Natural killer cell (primary cell): ENCODE measurements around the gene SPA17. TPM values are rescaled to one million over a fixed set of nuclear protein-coding genes. Genes with fewer than 3 reads are reported as not detected.

Source experiments
- ATAC-seq, 3 donors: fragments of 150-1000 bp in 2 of 3; fragments of 200-7000 bp in 1 of 3; cut with Tn5 transposase; 1 replicate in 1 of 3; 2 replicates in 2 of 3; pipeline ENCODE4 v1.10.0; 2021; ENCODE audit warnings: mild to moderate bottlenecking in 2 of 3, moderate library complexity in 2 of 3
- DNase-seq, 2 donors: peaks; one replicate each; pipeline versions ENCODE4 v3.0.0 to v3.0.0-alpha.2; 2013 to 2021; ENCODE audit warnings: mixed read lengths in 1 of 2
- H3K27ac ChIP-seq: one replicate; pipeline ENCODE4 v1.5.1; 2013; ENCODE audit warnings: mild to moderate bottlenecking, low read length
- H3K27me3 ChIP-seq: one replicate; pipeline ENCODE4 v1.6.1; 2013; ENCODE audit warnings: low read length; ENCODE audit not compliant: control insufficient read depth, insufficient read depth
- H3K36me3 ChIP-seq: one replicate; pipeline ENCODE4 v1.6.1; 2013; ENCODE audit warnings: low read length; ENCODE audit not compliant: control insufficient read depth, insufficient read depth
- H3K4me1 ChIP-seq: one replicate; pipeline ENCODE4 v1.6.1; 2013; ENCODE audit warnings: low read length; ENCODE audit not compliant: control insufficient read depth, insufficient read depth
- H3K4me3 ChIP-seq: one replicate; pipeline ENCODE4 v1.5.1; 2013; ENCODE audit warnings: low read length
- H3K9me3 ChIP-seq: one replicate; pipeline ENCODE4 v1.6.1; 2013; ENCODE audit warnings: low read length; ENCODE audit not compliant: control insufficient read depth, insufficient read depth
- H3K27ac Mint-ChIP-seq, 2 donors: one replicate each; pipeline ENCODE4 v1.8.0; 2022; ENCODE audit warnings: mild to moderate bottlenecking in 2 of 2, mixed read lengths in 2 of 2, moderate library complexity in 1 of 2
- H3K27me3 Mint-ChIP-seq, 2 donors: one replicate each; pipeline ENCODE4 v1.8.0; 2022; ENCODE audit warnings: low read depth in 2 of 2, mixed read lengths in 2 of 2
- H3K36me3 Mint-ChIP-seq: one replicate; pipeline ENCODE4 v1.8.0; 2022; ENCODE audit warnings: mixed read lengths
- H3K4me1 Mint-ChIP-seq, 2 donors: one replicate each; pipeline ENCODE4 v1.8.0; 2022; ENCODE audit warnings: mixed read lengths in 2 of 2
- H3K4me3 Mint-ChIP-seq: one replicate; pipeline ENCODE4 v1.8.0; 2022; ENCODE audit warnings: mild to moderate bottlenecking, moderate library complexity, mixed read lengths
- H3K9me3 Mint-ChIP-seq, 2 donors: one replicate each; pipeline ENCODE4 v1.8.0; 2022; ENCODE audit warnings: mixed read lengths in 2 of 2
- WGBS: methylation state at CpG from one replicate; pipeline ENCODE4 v1.1.7; 2013; ENCODE audit warnings: missing lambda C conversion rate; ENCODE audit not compliant: insufficient coverage; 5-methylcytosine and 5-hydroxymethylcytosine counted together
- intact Hi-C: fragments of 100-400 bp; cut with micrococcal nuclease; formaldehyde crosslinking; loops from one replicate; pipeline ENCODE4 v1.14.2; 2022
- total RNA-seq, 4 donors: library from RNA; stranded (reverse); fragments of 120-200 nt in 1 of 4; gene quantifications; one replicate each; pipeline versions ENCODE4 v1.2.3 to v1.2.4, GENCODE V29; 2013 to 2022
- TF ChIP-seq, protein P1 (sequence below): fragments of 200-600 bp; IDR thresholded peaks from one replicate; pipeline ENCODE4 v1.8.0; 2022; ENCODE audit warnings: antibody characterized with exemption

Gene SPA17
- total RNA-seq, 3 donors from 2014 or later (not counting 1 experiment from before 2014, with no cell fraction given): 0.35 to 0.45 (median 0.35) TPM

DNA sequence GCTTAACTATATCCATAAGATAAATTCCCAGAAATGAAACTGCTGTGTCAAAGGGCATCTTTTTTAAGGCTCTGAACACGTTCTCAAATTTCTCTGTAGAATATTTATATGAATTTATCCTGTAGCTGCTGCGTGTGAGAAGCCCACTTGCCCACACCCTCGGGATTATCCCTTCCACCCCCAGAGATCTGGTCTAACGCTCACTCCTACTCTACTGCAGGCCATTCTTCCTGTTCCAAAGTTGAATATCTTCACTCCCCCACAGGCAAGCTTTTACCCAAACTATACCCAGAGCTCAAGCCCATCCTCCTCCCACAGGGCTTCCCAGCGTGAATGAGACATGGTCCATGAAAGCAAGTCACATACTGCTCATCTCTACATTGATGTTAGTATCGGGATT is 25.1 kb upstream of the SPA17 start:
- no peaks in the 10 kb centered on the region for H3K9me3 ChIP-seq
- Mint-ChIP-seq H3K4me3 (no peak overlapping the region), H3K36me3 (no peaks in the 10 kb centered on the region), H3K4me1 (peaks cover 6% of the 10 kb centered on the region in 2 donors), H3K27ac (no peak overlapping the region), H3K27me3 (no peaks in the 10 kb centered on the region), H3K9me3 (no peaks in the 10 kb centered on the region)
- intact Hi-C loops: no loop called here
- DNase-seq (no peak), ATAC-seq (no peak)
- H3K27ac ChIP-seq: no peak overlapping the region
- H3K4me3 ChIP-seq: no peak overlapping the region
- 100% methylated on average over 5 of the region's 6 CpGs for WGBS
- H3K36me3 ChIP-seq: no peaks in the 10 kb centered on the region
- TF ChIP-seq, protein P1, sequence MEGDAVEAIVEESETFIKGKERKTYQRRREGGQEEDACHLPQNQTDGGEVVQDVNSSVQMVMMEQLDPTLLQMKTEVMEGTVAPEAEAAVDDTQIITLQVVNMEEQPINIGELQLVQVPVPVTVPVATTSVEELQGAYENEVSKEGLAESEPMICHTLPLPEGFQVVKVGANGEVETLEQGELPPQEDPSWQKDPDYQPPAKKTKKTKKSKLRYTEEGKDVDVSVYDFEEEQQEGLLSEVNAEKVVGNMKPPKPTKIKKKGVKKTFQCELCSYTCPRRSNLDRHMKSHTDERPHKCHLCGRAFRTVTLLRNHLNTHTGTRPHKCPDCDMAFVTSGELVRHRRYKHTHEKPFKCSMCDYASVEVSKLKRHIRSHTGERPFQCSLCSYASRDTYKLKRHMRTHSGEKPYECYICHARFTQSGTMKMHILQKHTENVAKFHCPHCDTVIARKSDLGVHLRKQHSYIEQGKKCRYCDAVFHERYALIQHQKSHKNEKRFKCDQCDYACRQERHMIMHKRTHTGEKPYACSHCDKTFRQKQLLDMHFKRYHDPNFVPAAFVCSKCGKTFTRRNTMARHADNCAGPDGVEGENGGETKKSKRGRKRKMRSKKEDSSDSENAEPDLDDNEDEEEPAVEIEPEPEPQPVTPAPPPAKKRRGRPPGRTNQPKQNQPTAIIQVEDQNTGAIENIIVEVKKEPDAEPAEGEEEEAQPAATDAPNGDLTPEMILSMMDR: no peak
- H3K4me1 ChIP-seq: no peaks in the 10 kb centered on the region
- no peaks in the 10 kb centered on the region for H3K27me3 ChIP-seq

DNA sequence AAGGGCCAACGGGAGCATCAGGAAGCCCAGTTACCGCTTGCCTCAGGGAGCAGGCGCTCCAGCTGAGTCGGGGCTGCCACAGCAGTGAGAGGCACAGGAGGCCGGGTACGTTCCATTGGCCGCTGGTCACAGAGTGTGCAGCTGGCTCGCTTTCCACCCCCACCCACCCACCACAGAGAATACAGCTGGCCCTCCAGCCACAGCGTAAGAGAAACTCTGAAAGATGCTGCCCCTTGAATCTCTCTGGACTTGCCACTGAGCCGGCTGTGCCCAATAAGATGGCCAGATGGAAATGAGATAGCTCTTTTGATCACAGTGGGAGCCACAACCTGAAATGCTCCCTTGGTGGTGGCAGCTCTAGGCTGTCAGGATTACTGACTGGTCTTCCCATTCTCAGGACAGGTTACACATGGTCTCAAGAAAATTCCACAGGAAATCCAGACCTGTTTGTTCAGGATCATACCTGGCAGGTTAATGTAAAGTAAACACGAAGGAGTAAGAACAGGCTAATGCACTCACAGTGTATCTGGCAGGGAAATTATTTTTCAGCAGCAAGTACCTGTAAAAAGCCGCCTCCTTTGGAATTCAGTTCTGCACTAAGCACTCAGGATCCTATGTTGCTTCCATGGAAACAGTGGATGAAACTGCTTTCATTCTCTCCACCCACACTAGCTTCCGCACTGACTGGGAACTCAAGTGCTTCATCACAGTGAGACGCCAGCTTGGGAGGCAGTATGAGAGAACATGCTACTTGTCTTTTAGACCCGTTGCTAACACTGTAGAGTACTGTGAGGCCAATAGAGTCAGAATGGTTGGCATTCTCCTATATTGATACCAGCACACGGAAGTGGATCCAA is 16.7 kb upstream of the SPA17 start:
- Mint-ChIP-seq H3K27ac (no peak overlapping the region), H3K4me1 (no peaks in the 10 kb centered on the region), H3K4me3 (no peak overlapping the region), H3K36me3 (no peaks in the 10 kb centered on the region), H3K9me3 (no peaks in the 10 kb centered on the region), H3K27me3 (peaks cover 0 to 7% of the 10 kb centered on the region in 2 donors)
- WGBS: 91% methylated on average over 16 of the region's 16 CpGs
- Histone ChIP-seq H3K36me3 (no peaks in the 10 kb centered on the region), H3K27me3 (no peaks in the 10 kb centered on the region), H3K27ac (no peak overlapping the region), H3K4me1 (no peaks in the 10 kb centered on the region), H3K9me3 (no peaks in the 10 kb centered on the region), H3K4me3 (no peak overlapping the region)
- ATAC-seq: no peak
- intact Hi-C loops: no loop called here
- TF ChIP-seq, protein P1: no peak
- no peak for DNase-seq

DNA sequence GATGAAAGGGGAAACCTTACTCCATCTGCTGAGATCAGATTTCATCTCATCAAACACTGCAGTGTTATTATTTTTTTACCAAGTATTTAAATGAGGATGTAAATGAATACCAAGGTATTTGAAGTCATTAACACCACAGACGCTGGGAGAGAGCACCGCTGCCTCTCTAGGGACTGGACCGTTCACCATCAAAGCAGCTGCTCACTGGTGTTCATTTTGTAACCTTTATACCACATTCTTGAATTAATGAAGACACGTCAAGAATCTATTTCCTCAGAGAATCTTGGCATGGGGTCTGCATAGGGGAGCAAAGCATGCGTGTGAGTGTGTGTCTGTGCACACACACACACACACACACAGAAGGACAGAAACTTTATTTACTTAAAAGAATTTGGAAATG is 15.8 kb upstream of the SPA17 start:
- TF ChIP-seq, protein P1: no peak
- Histone ChIP-seq H3K9me3 (no peaks in the 10 kb centered on the region), H3K27ac (no peak overlapping the region), H3K36me3 (no peaks in the 10 kb centered on the region), H3K4me3 (no peak overlapping the region), H3K27me3 (no peaks in the 10 kb centered on the region), H3K4me1 (no peaks in the 10 kb centered on the region)
- intact Hi-C loops: no loop called here
- no peak for DNase-seq
- Mint-ChIP-seq H3K4me1 (no peaks in the 10 kb centered on the region), H3K9me3 (no peaks in the 10 kb centered on the region), H3K27ac (no peak overlapping the region), H3K4me3 (no peak overlapping the region), H3K36me3 (no peaks in the 10 kb centered on the region), H3K27me3 (peaks cover 0 to 7% of the 10 kb centered on the region in 2 donors)
- no peak for ATAC-seq
- 85% methylated on average over 4 of the region's 5 CpGs for WGBS
